ENCODE measurements around the gene CRELD1. TPM values are rescaled to one million over a fixed set of nuclear protein-coding genes. Genes with fewer than 3 reads are reported as not detected.

The CRELD1 gene
- total and polyA plus RNA-seq, 10 of the 15 experiments (the other 5 are each of a cell fraction or from before 2014, with no cell fraction given) = 1.3 to 15.9 (median 8.8) TPM

DNA sequence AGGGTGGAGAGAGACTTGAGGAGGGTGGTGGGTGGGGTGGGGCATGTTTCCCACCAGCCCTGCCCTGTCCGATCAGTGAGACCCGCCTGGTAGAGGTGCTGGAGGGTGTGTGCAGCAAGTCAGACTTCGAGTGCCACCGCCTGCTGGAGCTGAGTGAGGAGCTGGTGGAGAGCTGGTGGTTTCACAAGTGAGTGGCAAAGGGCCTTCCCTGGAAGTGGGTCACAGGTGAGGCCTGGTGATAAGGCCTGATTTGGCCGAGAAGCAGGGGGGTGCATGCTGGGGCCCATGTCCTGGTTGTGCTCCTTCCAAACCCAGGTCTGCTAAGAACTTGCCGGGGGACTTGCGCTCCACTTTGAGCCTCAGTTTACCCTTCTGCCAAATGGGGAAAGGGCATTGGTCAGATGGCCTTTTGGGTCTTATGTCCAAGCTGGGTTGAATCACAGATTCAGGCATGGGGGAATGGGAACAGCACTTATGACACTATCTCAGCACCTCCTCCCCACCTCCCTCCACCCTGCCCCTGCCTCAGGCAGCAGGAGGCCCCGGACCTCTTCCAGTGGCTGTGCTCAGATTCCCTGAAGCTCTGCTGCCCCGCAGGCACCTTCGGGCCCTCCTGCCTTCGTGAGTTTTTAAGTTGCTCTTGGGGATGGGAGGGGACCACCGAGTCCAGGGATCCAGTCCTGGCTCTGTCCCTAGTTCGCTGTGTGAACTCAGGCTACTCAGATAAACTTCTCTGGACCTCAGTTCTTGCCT, 4.0 kb downstream of the CRELD1 start:
- DNase-seq (ENCODE audit: low read depth, low spot score) (no peak), ATAC-seq (no peak), FAIRE-seq (no peak)
- no peaks in the 10 kb centered on the region for H3K27me3 ChIP-seq (replicated peaks in 1 of 2; ENCODE audit: control insufficient read depth in 2 of 2, insufficient read depth in 2 of 2, low read length in 1 of 2)
- RAD21 ChIA-PET (ENCODE audit: unreplicated experiment) = no interaction called here
- H3K4me2 ChIP-seq (ENCODE audit: control insufficient read depth, insufficient read depth) = no peak overlapping the region
- no peak overlapping the region for H3K4me3 ChIP-seq
- POLR2A ChIA-PET = no interaction called here
- in situ Hi-C loops (cut with MboI) (no loop called here), intact Hi-C loops (cut with micrococcal nuclease; ENCODE audit: unreplicated experiment) (loop anchor here (10.0 kb wide), 1 partner anchor 387 kb away; the partner anchor contains the start of gene SEC13)
- H4K20me1 ChIP-seq (ENCODE audit: control insufficient read depth, insufficient read depth) = no peaks in the 10 kb centered on the region
- WGBS (ENCODE audit: insufficient coverage, insufficient replicate concordance, low lambda C conversion rate, missing lambda C conversion rate) = 96% methylated on average over 13 of the region's 13 CpGs
- H3K79me2 ChIP-seq (ENCODE audit: control insufficient read depth, insufficient read depth, low read length) = peaks cover 18% of the 10 kb centered on the region
- BruUV-seq (replicated peaks) = no TSS peak
- peaks cover 9% of the 10 kb centered on the region for H3K4me1 ChIP-seq (ENCODE audit: control insufficient read depth, insufficient read depth, low read length)
- no peak overlapping the region for H3K27ac ChIP-seq (ENCODE audit: control insufficient read depth, insufficient read depth)
- CTCF ChIA-PET = no interaction called here
- no peak overlapping the region; the same call in 1 of the 2 replicates for H3K9ac ChIP-seq (ENCODE audit: control insufficient read depth, insufficient read depth, low read length)
- H3K36me3 ChIP-seq (ENCODE audit: control insufficient read depth in 2 of 2, insufficient read depth in 2 of 2, low read length in 1 of 2) = peaks cover 0 to 2% of the 10 kb centered on the region in 2 experiments; a peak in 2 of 4 replicates
- SMC1A ChIA-PET (ENCODE audit: uncharacterized antibody, unreplicated experiment) = no interaction called here
- H3K9me3 ChIP-seq (replicated peaks; ENCODE audit: control insufficient read depth, insufficient read depth, low read length) = no peaks in the 10 kb centered on the region
- H2AFZ ChIP-seq (ENCODE audit: control insufficient read depth, low read depth, low read length) = no peak overlapping the region
- TF ChIP-seq, protein P1, sequence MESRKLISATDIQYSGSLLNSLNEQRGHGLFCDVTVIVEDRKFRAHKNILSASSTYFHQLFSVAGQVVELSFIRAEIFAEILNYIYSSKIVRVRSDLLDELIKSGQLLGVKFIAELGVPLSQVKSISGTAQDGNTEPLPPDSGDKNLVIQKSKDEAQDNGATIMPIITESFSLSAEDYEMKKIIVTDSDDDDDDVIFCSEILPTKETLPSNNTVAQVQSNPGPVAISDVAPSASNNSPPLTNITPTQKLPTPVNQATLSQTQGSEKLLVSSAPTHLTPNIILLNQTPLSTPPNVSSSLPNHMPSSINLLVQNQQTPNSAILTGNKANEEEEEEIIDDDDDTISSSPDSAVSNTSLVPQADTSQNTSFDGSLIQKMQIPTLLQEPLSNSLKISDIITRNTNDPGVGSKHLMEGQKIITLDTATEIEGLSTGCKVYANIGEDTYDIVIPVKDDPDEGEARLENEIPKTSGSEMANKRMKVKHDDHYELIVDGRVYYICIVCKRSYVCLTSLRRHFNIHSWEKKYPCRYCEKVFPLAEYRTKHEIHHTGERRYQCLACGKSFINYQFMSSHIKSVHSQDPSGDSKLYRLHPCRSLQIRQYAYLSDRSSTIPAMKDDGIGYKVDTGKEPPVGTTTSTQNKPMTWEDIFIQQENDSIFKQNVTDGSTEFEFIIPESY (IDR thresholded peaks at IDR 0.05) = no peak
- TF ChIP-seq RCOR1 (conservative IDR thresholded peaks at IDR 0.05; ENCODE audit: low read depth, low read length) = no peak
- TF ChIP-seq, protein P2, sequence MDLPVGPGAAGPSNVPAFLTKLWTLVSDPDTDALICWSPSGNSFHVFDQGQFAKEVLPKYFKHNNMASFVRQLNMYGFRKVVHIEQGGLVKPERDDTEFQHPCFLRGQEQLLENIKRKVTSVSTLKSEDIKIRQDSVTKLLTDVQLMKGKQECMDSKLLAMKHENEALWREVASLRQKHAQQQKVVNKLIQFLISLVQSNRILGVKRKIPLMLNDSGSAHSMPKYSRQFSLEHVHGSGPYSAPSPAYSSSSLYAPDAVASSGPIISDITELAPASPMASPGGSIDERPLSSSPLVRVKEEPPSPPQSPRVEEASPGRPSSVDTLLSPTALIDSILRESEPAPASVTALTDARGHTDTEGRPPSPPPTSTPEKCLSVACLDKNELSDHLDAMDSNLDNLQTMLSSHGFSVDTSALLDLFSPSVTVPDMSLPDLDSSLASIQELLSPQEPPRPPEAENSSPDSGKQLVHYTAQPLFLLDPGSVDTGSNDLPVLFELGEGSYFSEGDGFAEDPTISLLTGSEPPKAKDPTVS (IDR thresholded peaks at IDR 0.05; ENCODE audit: low read depth, low read length) = no peak
- TF ChIP-seq IKZF2 (IDR thresholded peaks at IDR 0.05) = no peak
- TF ChIP-seq, protein P3, sequence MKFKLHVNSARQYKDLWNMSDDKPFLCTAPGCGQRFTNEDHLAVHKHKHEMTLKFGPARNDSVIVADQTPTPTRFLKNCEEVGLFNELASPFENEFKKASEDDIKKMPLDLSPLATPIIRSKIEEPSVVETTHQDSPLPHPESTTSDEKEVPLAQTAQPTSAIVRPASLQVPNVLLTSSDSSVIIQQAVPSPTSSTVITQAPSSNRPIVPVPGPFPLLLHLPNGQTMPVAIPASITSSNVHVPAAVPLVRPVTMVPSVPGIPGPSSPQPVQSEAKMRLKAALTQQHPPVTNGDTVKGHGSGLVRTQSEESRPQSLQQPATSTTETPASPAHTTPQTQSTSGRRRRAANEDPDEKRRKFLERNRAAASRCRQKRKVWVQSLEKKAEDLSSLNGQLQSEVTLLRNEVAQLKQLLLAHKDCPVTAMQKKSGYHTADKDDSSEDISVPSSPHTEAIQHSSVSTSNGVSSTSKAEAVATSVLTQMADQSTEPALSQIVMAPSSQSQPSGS (IDR thresholded peaks at IDR 0.05; ENCODE audit: low read length) = no peak
- TF ChIP-seq EGR1 (IDR thresholded peaks at IDR 0.05; ENCODE audit: borderline replicate concordance in 1 of 2, low read depth in 2 of 2, low read length in 2 of 2) = no peak
- no peak for TF ChIP-seq MYC (IDR thresholded peaks at IDR 0.05; ENCODE audit: insufficient read depth, insufficient read length, insufficient replicate concordance, low read length, severe bottlenecking)
- TF ChIP-seq SPI1 (IDR thresholded peaks at IDR 0.05; ENCODE audit: borderline replicate concordance, insufficient read depth, low read depth, low read length) = no peak
- TF ChIP-seq, protein P4, sequence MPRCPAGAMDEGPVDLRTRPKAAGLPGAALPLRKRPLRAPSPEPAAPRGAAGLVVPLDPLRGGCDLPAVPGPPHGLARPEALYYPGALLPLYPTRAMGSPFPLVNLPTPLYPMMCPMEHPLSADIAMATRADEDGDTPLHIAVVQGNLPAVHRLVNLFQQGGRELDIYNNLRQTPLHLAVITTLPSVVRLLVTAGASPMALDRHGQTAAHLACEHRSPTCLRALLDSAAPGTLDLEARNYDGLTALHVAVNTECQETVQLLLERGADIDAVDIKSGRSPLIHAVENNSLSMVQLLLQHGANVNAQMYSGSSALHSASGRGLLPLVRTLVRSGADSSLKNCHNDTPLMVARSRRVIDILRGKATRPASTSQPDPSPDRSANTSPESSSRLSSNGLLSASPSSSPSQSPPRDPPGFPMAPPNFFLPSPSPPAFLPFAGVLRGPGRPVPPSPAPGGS (IDR thresholded peaks at IDR 0.05; ENCODE audit: borderline replicate concordance, insufficient read depth, low read depth, low read length, poor library complexity, severe bottlenecking) = no peak
- TF ChIP-seq TCF3 (IDR thresholded peaks at IDR 0.05; ENCODE audit: borderline replicate concordance, insufficient read depth, low read depth, low read length) = no peak
- no peak for TF ChIP-seq RELA (IDR thresholded peaks at IDR 0.05; ENCODE audit: borderline replicate concordance, partially characterized antibody)
- TF ChIP-seq NR2C2 (IDR thresholded peaks at IDR 0.05; ENCODE audit: borderline replicate concordance, control insufficient read depth, insufficient read length, low read depth) = no peak
- no peak for TF ChIP-seq EED (IDR thresholded peaks at IDR 0.05; ENCODE audit: low read depth)
